Stimulated activated CD8-positive, alpha-beta memory T cell treated with anti-CD3 and anti-CD28 coated beads, Interleukin-7, amount 100 ng/mL, for 24 hours (primary cell): Measurements from ENCODE around the gene PPP1R36.
"Not testable (repeated sequence)": the region's sequence is repeated elsewhere in the genome, so short reads cannot be mapped to it uniquely, and the experiment has no call there.

Source experiments
- DNase-seq: peaks from one replicate; pipeline ENCODE4 v3.0.0-alpha.2; 2020; ENCODE audit warnings: low read depth

The PPP1R36 gene

DNA sequence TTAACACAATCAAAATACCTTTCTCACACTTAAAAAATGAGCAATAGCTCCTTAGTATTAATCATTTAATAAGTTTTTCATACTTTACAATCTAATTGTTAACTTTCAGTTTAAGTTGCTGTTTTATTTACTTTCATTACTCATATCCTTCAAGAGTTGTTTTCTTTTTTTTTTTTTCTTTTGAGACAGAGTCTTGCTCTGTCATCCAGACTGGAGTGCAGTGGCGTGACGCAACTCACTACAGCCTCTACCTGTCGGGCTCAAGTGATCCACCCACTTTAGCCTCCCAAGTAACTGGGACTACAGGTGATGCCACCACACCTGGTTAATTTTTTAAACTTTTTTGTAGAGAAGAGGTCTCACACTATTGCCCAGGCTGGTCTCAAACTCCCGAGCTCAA lies 29.1 kb upstream of the PPP1R36 start:
- DNase-seq: no peak

DNA sequence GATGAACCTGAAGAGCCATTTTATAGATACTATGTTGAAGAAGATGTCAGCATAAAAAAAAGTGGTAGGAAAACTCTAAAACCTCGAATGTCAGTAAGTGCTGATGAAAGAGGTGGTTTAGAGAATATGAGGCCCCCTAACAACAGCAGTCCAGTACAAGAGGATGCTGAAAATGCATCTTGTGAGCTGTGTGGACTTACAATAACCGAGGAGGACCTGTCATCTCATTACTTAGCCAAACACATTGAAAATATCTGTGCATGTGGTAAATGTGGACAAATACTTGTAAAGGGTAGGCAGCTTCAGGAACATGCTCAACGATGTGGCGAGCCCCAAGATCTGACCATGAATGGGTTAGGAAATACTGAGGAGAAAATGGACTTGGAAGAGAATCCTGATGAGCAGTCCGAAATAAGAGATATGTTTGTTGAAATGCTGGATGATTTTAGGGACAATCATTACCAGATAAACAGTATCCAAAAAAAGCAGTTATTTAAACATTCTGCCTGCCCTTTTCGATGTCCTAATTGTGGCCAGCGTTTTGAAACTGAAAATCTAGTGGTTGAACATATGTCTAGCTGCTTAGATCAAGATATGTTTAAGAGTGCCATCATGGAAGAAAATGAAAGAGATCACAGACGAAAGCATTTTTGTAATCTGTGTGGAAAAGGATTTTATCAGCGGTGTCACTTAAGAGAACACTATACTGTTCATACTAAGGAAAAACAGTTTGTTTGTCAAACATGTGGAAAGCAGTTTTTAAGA lies 27.0 kb upstream of the PPP1R36 start:
- DNase-seq: no peak

DNA sequence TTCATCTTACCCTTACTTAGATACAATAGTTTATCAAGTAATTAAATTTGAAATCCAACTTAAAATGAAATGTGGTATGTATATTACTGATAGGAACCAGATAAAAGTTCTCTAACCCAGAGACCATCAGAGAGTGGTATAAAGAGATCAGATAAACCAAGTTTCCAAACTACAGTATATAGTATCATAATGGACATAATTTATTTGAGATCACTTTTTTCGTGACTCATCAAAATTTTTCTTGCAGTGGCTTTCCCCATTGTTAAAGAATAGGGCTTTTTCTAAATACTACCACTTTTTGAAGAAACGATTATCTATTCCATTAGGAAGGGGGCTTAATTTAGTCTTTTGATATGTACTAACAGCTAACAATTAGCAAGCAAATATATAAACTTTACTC lies 24.4 kb upstream of the PPP1R36 start:
- no peak for DNase-seq

DNA sequence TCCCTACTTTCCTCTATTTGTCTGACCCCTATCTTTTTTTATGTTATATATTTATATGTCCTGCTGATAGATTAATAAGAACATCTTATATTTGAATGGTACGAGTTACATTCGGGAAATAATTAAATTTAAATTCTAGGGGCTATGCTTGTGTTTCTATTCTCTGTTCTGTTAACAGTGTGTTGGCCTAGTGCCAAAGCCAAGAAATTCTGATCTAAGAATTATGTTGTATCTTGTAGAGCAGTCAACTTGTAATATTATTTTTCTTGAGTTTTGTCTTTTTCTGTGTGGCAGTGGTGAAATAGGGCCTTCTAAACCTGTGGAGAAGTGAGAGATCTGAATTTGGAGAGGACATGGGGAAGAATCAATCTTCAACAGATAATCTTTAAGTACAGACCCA lies 18.2 kb upstream of the PPP1R36 start:
- no peak for DNase-seq

DNA sequence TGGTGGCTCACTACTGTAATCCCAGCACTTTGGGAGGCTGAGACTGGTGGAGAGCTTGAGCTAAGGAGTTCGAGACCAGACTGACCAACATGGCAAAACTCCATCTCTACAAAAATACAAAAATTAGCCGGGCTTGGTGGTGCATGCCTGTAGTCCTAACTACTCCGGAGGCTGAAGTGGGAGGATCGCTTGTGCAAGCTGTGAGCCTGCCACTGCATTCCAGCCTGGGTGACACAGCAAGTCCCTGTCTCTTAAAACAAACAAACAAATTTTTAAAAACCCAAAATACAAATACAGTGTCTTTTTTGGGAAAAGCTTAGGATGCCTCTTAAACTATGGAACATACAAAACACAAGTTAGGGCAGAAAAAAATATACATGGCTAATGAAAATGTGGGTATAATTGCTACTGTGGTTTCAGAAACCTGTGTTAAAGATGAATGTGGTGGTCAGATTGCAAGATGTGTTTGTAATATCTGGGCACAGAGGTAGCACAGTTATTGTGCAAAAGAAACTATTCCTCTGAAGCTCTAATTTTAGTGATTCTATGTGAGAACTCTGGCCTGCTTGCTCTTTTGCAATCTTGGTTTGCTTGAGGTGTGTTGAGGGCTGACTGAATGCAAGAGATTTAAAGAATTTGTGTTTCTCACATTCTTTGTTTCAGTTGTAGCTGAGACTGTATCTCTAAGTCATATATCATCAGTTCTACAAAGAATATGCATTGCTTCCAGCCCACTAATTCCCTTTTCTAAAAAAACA lies 13.1 kb upstream of the PPP1R36 start:
- DNase-seq: no peak

DNA sequence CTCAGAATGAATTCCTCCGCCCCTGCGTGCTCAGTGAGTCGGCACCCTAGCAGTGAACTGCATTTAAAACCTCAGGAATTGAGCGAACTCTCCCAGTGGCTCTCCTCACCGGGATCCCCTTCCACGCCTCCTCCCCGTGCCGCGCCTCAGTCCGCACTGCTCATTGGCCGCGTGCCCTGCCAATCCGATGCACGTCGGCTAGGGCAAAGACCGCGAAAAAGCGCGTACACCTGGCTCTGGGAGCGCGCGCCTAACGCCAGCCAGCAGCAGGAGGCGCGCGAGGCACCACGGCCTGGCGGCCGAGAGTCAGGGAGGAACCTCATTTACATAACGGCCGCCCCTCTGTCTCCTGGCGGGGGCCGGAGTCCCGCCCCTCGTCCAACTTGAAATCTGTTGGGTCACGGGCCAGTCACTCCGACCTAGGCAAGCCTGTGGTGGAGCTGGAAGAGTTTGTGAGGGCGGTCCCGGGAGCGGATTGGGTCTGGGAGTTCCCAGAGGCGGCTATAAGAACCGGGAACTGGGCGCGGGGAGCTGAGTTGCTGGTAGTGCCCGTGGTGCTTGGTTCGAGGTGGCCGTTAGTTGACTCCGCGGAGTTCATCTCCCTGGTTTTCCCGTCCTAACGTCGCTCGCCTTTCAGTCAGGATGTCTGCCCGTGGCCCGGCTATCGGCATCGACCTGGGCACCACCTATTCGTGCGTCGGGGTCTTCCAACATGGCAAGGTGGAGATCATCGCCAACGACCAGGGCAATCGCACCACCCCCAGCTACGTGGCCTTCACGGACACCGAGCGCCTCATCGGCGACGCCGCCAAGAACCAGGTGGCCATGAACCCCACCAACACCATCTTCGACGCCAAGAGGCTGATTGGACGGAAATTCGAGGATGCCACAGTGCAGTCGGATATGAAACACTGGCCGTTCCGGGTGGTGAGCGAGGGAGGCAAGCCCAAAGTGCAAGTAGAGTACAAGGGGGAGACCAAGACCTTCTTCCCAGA lies 9.3 kb upstream of the PPP1R36 start, which contains the start of gene HSPA2:
Gene HSPA2, plus strand, starts transcription at position 534 of the 995 bp plus-strand sequence. Its CDS starts 109 bp downstream, at position 643.
- DNase-seq: peak; percentile 90

DNA sequence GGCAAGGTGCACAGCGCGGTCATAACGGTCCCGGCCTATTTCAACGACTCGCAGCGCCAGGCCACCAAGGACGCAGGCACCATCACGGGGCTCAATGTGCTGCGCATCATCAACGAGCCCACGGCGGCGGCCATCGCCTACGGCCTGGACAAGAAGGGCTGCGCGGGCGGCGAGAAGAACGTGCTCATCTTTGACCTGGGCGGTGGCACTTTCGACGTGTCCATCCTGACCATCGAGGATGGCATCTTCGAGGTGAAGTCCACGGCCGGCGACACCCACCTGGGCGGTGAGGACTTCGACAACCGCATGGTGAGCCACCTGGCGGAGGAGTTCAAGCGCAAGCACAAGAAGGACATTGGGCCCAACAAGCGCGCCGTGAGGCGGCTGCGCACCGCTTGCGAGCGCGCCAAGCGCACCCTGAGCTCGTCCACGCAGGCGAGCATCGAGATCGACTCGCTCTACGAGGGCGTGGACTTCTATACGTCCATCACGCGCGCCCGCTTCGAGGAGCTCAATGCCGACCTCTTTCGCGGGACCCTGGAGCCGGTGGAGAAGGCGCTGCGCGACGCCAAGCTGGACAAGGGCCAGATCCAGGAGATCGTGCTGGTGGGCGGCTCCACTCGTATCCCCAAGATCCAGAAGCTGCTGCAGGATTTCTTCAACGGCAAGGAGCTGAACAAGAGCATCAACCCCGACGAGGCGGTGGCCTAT lies 8.3 kb upstream of the PPP1R36 start:
- DNase-seq: no peak

DNA sequence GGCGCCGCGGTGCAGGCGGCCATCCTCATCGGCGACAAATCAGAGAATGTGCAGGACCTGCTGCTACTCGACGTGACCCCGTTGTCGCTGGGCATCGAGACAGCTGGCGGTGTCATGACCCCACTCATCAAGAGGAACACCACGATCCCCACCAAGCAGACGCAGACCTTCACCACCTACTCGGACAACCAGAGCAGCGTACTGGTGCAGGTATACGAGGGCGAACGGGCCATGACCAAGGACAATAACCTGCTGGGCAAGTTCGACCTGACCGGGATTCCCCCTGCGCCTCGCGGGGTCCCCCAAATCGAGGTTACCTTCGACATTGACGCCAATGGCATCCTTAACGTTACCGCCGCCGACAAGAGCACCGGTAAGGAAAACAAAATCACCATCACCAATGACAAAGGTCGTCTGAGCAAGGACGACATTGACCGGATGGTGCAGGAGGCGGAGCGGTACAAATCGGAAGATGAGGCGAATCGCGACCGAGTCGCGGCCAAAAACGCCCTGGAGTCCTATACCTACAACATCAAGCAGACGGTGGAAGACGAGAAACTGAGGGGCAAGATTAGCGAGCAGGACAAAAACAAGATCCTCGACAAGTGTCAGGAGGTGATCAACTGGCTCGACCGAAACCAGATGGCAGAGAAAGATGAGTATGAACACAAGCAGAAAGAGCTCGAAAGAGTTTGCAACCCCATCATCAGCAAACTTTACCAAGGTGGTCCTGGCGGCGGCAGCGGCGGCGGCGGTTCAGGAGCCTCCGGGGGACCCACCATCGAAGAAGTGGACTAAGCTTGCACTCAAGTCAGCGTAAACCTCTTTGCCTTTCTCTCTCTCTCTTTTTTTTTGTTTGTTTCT lies 7.6 kb upstream of the PPP1R36 start:
- DNase-seq: no peak

DNA sequence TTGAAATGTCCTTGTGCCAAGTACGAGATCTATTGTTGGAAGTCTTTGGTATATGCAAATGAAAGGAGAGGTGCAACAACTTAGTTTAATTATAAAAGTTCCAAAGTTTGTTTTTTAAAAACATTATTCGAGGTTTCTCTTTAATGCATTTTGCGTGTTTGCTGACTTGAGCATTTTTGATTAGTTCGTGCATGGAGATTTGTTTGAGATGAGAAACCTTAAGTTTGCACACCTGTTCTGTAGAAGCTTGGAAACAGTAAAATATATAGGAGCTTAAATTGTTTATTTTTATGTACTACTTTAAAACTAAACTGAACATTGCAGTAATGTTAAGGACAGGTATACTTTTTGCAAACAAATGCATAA lies 6.9 kb upstream of the PPP1R36 start:
- no peak for DNase-seq

DNA sequence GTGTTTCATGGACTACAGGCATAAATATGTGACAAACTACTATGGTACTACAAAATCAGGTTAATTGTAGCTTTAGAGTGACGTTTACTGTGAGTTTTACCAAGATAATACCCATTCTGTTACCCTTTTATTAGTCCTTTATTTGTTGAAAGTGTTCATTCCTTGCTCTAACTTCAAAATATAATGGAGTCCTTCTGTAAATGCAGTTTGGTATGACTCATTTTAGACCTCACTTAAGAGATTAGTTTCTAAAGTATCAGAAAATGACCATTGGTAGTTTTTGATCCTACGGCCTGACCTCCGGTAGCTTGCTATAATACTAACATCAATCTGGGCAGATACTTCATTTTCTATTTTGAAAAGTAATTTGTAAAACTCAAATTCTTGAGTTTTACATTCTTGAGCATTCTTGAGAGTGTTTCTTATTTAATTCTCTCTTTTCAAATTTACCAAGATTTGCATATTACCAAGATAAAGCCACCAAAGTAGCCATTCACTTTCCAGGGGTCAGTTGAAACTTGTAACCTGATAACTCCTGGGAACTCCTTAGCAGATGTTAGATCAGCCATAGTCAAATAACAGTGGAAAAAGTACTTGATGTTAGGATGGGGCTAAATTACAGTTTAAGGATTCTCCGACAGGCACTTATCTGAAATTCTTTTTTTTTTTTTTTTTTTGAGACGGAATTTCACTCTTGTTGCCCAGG lies 5.0 kb upstream of the PPP1R36 start:
- DNase-seq: no peak

DNA sequence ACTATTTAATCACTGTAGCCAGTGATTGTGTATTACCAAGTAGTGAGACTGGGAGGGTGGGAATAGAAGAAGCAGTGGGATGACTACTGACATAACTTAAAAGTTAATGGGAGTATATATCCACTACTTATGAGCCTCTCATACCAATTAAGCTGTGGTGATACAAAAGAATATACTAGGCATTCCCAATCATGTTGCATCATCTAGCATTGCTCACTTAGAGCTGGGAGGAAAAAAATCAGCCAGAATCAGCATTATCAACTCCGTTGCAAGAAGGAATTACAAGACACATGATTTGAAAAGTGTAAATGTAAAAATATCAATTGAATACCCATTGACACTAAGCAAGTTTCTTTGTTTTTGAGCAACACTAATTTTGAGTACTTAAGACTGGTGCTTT lies 745 bp upstream of the PPP1R36 start:
- no peak for DNase-seq

DNA sequence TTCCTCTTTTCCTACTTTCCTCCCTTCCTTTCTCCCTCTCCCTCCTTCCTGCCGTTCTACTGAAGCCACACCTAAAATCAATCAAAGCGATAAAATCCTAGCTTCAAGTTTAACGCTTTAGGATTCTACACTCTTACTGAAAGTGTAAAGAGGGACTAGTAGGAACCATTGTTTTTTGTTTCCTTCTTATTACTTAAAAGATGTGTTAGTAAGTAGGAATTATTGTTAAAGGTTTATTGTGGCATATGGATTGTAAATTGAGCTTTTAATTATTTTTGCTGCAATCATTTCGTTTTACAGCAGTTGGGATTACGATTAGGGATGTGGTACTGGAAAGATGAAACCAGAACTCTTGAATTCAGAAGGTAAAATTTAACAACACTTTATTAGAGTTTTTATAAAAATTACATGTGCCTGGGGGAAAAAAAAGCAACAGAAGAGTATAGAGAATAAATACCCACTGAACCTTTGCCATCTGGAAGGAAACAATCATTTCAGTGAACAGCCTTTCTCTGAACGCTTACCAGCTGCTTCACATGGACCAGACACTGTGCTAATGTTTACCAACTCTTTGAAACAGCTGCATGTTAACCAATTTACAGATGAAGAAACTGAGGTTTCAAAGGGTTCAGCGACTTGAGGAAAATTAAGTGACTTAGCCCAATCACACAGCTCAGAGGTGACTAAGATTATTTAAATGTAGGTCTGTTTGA lies 1.0 kb downstream of the PPP1R36 start:
- no peak for DNase-seq

DNA sequence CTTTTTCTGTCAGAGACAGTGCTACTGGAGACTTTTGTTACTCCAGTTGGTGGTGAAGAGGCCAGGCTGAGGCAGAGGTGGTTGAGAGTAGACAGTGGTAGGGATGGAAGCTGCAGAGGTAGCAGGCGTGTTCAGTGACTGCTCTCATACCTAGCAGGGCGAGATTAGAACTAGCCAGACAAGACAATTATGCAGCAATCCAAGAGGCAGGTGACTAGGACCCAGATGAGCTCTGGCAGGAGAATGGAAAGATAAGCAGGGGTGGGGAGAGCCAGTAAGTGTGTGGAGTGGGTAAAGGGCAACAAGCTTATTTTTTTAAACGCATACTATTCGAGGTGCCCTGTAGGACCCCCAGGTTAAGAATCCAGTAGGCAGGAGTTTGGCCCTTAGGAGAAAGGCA lies 4.8 kb downstream of the PPP1R36 start:
- DNase-seq: no peak

DNA sequence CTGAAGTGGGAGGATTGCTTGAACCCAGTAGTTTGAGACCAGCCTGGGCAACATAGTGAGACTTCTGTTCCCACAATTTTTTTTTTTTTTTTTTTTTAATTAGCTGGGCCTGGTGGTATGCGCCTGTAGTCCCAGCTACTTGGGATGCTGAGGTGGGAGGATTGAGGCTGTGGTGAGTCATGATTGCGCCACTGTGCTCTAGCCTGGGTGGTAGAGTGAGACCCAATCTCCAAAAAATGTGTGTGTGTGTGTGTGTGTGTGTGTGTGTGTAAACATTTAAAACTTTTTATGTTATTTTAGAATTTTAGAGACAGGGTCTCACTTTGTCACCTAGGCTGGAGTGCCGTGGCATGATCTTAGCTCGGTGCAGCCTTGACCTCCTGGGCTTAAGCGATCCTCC lies 6.8 kb downstream of the PPP1R36 start:
- DNase-seq: no peak

DNA sequence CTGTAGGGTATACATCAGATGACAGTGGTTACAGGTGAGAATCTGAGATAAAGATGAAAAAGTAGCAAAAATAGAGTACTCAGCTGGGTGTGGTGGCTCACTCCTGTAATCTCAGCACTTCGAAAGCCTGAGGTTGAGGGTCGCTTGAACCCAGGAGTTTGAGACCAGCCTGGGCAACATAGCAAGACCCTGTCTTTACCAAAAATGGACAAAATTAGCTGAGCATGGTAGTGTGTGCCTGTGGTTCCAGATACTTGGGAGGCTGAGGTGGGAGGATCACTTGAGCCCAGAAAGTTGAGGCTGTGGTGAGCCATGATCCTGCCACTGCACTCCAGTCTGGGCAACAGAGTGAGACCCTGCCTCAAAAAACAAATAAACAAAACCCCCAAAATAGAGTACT lies 8.5 kb downstream of the PPP1R36 start:
- DNase-seq: not testable (repeated sequence)

DNA sequence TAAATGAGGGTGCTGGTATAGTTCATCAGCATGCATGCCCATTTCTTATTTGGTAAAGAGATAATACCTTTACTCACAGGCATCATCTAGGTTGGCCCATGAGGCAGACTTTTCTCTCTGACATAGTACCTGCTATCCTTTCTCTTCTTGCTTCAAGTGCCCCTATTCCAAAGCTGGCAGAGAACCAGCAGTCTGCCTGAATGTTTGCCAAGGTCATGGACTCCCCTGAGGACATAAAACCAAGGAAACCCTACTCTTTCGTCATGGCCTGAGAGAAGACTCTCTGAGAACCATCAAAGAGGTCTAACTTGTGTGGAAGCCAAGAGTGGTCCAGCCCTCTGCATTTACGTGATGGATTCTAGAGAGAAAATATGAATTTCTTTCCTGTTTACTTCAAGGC lies 11.9 kb downstream of the PPP1R36 start:
- no peak for DNase-seq

DNA sequence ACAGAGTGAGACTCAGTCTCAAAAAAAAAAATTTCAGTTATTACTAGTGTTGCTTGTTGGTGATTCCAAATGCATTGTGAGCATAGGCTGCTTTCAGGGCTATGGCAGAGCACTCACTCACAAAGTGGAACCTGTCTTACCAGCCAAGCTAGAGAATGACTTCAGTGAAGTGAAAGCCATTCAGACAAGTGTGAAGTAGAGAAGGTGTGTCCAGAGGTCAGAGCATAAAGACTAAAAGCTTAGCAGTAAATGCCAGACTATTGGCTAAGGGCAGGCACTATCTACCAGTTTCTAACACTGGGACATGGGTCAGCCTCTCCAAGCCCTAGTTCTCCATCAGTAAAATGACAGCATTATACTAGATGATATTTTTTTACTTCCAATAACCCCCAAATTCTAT lies 12.7 kb downstream of the PPP1R36 start:
- no peak for DNase-seq

DNA sequence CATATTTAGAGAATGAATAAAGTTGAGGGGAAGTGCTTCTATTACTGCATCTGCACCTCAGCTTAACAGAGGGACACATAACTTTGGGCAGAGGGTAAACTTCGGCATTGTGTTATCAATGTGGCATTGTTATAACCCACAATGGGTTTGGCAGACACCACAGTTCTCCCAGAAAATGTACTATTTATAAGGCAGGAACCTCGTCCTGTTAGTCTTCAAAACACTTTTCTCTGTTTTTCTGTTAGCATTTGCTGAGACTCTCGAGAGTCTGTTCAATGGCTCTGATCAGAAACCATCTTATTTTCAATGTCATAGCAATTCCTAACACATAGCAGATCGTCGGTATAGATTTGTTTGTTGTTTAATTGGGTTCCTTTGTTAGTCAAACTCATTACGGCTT lies 13.9 kb downstream of the PPP1R36 start:
- DNase-seq: no peak

DNA sequence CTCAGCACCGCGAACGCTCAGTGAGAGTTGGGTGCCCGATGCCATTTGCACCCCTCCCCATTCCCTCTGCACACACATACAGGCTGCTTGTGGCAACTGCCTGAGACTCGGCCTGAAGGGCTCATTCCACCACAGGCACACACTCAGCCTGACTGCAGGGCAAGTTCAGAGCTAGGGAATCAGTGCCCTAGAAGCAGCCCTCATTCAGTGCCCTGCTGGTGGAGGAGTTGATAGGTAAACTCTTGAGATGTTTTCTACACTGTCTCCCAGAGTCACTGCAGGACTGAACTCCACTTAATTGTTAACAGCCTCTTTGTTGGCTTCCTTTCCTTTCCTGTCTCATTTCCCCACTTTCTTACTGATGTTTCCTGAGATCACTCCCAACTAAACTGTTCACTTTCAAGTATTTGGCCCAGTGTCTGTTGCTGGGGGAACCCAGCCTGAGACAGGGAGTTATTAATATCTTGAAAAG lies 16.9 kb downstream of the PPP1R36 start:
- DNase-seq: no peak
